ENCODE results near the gene MED13L.

GRCh38 chr12:116266168-116266601 lies 11.3 kb downstream of the MED13L start:
- TF ChIP-seq CTCF (IDR thresholded peaks at IDR 0.05), result no peak
- no peak for TF ChIP-seq POLR2A (IDR thresholded peaks at IDR 0.05)
